ENCODE data around the gene PHKB.
A peak's percentile ranks its signal among the peaks of the same experiment; 100 is the strongest.

PHKB gene

GRCh38 chr16:47571711-47572110 is 110.6 kb downstream of the PHKB start:
- no peak for DNase-seq

- DNase-seq: peak; percentile 37 to 58
Measured at GRCh38 chr16:47574091-47575054, 113.2 kb downstream of the PHKB start.

GRCh38 chr16:47577029-47577428 is 115.9 kb downstream of the PHKB start:
- no peak for DNase-seq

- DNase-seq: no peak
Measured at GRCh38 chr16:47578033-47578432, 116.9 kb downstream of the PHKB start.

- no peak for DNase-seq
Measured at GRCh38 chr16:47578573-47578972, 117.4 kb downstream of the PHKB start.

- DNase-seq: no peak
Measured at GRCh38 chr16:47581114-47581513, 120.0 kb downstream of the PHKB start.

- DNase-seq: no peak
Measured at GRCh38 chr16:47584464-47585225, 123.5 kb downstream of the PHKB start.

- DNase-seq: no peak
Measured at GRCh38 chr16:47586121-47586520, 125.0 kb downstream of the PHKB start.

GRCh38 chr16:47590472-47590871 is 129.3 kb downstream of the PHKB start:
- DNase-seq: no peak

GRCh38 chr16:47592232-47592631 is 131.1 kb downstream of the PHKB start:
- no peak for DNase-seq

- DNase-seq: no peak
Measured at GRCh38 chr16:47599512-47599911, 138.4 kb downstream of the PHKB start.

- DNase-seq: no peak
Measured at GRCh38 chr16:47600376-47600775, 139.2 kb downstream of the PHKB start.

- DNase-seq: no peak
Measured at GRCh38 chr16:47604306-47604705, 143.2 kb downstream of the PHKB start.

- DNase-seq: no peak
Measured at GRCh38 chr16:47611042-47611441, 149.9 kb downstream of the PHKB start.

- DNase-seq: no peak
Measured at GRCh38 chr16:47611848-47612493, 150.8 kb downstream of the PHKB start.

- DNase-seq: no peak
Measured at GRCh38 chr16:47612711-47613110, 151.6 kb downstream of the PHKB start.

GRCh38 chr16:47613251-47613650 is 152.1 kb downstream of the PHKB start:
- DNase-seq: no peak

- no peak for DNase-seq
Measured at GRCh38 chr16:47617732-47618131, 156.6 kb downstream of the PHKB start.

- DNase-seq: no peak
Measured at GRCh38 chr16:47622451-47623176, 161.5 kb downstream of the PHKB start.

GRCh38 chr16:47624563-47624962 is 163.4 kb downstream of the PHKB start:
- no peak for DNase-seq

- no peak for DNase-seq
Measured at GRCh38 chr16:47625115-47625567, 164.0 kb downstream of the PHKB start.

GRCh38 chr16:47626246-47626645 is 165.1 kb downstream of the PHKB start:
- DNase-seq: no peak

Data from activated CD4-positive, alpha-beta T cell treated with anti-CD3 and anti-CD28 coated beads, Interleukin-2, amount 50 U/mL, for 48 hours (primary cell).